Fibroblast of skin of scalp (primary cell): ENCODE results near the gene UBXN11.

Experiments used
- DNase-seq: peaks from one replicate; pipeline ENCODE4 v3.0.0-alpha.2; 2013

The UBXN11 gene

GRCh38 chr1:26268290-26269197 lies 37.9 kb downstream of the UBXN11 start:
- no peak for DNase-seq

- DNase-seq, result no peak
These were observed 41.0 kb downstream of the UBXN11 start for GRCh38 chr1:26265405-26265804.

GRCh38 chr1:26263212-26263611 lies 43.2 kb downstream of the UBXN11 start:
- DNase-seq, result no peak

- no peak for DNase-seq
These were observed 46.9 kb downstream of the UBXN11 start for GRCh38 chr1:26259578-26259977.

GRCh38 chr1:26259005-26259404 lies 47.4 kb downstream of the UBXN11 start:
- no peak for DNase-seq

GRCh38 chr1:26257222-26257621 lies 49.2 kb downstream of the UBXN11 start:
- DNase-seq, result no peak

GRCh38 chr1:26254404-26254803 lies 52.0 kb downstream of the UBXN11 start:
- DNase-seq, result no peak

GRCh38 chr1:26252718-26253117 lies 53.7 kb downstream of the UBXN11 start:
- DNase-seq, result no peak

- DNase-seq, result peak; percentile 31
These were observed 66.5 kb downstream of the UBXN11 start for GRCh38 chr1:26239936-26240335.

- DNase-seq, result no peak
These were observed 69.0 kb downstream of the UBXN11 start for GRCh38 chr1:26237230-26237966.

- DNase-seq, result peak; percentile 22
These were observed 71.6 kb downstream of the UBXN11 start for GRCh38 chr1:26234644-26235370.

- DNase-seq, result peak; percentile 97
These were observed 72.4 kb downstream of the UBXN11 start, which contains the start of gene CEP85 for GRCh38 chr1:26233903-26234643. CEP85 (plus strand) TSS chr1:26234200; CDS start chr1:26239784, 5,584 bp downstream.
